ENCODE data around the gene PIK3CA.
"Not testable (repeated sequence)": the region's sequence is repeated elsewhere in the genome, so short reads cannot be mapped to it uniquely, and the experiment has no call there.

PIK3CA gene

DNA sequence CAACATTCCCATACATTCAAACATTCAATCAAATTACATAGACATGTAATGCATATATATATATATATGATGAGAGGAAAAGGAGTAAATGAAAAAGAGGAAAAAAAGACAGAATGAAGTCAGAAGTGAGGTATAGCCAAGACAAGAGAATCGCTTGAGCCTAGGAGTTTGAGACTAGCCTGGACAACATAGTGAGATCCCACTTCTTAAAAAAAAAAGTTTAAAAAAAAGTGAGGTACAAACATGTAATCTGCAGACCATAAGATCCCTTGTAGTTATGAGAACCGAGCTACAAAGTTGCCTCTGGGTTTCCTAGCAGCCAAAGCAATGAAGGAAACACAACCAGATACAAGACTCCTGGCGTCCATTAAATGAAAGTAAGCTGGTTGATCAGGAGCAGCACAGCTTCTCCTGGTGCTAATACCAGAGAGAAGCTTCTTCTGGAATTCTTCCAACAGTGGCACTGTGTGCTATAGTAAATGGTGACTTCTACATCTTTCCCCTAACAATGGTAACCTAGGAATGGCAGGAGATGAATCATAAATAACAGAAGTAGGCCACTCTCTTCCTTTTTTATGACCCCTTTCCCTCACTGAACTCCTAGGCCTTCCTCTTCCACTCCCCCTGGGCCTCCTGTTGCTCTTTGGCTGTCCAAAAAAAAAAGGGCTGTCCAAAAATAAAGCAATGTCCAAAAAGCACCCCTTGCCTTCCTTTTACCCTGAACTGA lies 99.3 kb downstream of the PIK3CA start:
- no peaks in the 10 kb centered on the region for H3K36me3 ChIP-seq (ENCODE audit: insufficient read depth, low read length)
- H3K9ac ChIP-seq (ENCODE audit: insufficient read length) = no peak overlapping the region
- no peak overlapping the region for H3K27ac ChIP-seq
- TF ChIP-seq POLR2AphosphoS5 (IDR thresholded peaks at IDR 0.05; ENCODE audit: borderline replicate concordance, low read depth, low read length) = no peak
- TF ChIP-seq EZH2 (IDR thresholded peaks at IDR 0.05) = no peak
- no peak for TF ChIP-seq FOXP2 (optimal IDR thresholded peaks at IDR 0.05; ENCODE audit: control extremely low read depth, extremely low read length, insufficient read depth)
- no peaks in the 10 kb centered on the region for H3K9me3 ChIP-seq (ENCODE audit: low read depth, low read length)
- no peak for DNase-seq (ENCODE audit: low read depth, low spot score)
- H3K4me3 ChIP-seq = no peak overlapping the region

DNA sequence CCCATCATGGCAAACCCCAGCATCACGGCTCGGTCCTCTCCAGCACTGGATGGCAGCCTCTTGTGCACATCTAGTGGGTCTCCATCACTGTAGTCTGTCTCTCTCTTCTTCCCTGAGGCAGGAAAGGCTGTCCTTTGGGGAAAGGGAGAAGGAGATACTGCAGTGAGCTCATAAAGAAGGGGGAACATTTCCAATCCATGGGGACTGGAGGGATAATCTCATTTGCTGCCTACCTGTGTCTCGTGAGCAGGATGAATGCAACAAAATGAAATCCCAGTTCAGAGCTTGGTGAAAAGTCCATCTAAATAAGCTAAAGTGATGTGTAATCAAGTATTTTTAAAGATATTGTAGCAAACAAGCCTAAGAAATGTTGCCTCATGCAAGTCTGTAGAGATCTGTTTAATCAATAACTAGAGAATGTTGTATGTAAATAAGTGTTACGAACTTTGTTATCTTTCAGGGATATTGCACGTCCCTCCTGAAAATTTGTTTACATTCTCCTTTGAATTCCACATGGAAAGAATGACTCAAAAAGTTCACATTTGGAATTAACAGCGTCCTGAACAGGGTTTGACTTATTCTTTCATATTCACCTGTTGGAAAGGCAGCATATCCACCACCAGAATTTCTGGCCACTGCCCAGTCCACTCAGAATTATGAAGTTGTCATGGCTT lies 102.8 kb downstream of the PIK3CA start, which contains the start of gene KCNMB3:
TSS of gene KCNMB3 (minus strand) at position 312 of the 674 bp plus-strand sequence. CDS start at position 188, 124 bp downstream.
- no peak within 1 kb of the TSS for H3K4me3 ChIP-seq
- TF ChIP-seq FOXP2 (optimal IDR thresholded peaks at IDR 0.05; ENCODE audit: control extremely low read depth, extremely low read length, insufficient read depth) (no peak), EZH2 (IDR thresholded peaks at IDR 0.05) (no peak), POLR2AphosphoS5 (IDR thresholded peaks at IDR 0.05; ENCODE audit: borderline replicate concordance, low read depth, low read length) (no peak)
- no peaks in the 10 kb centered on the region for H3K36me3 ChIP-seq (ENCODE audit: insufficient read depth, low read length)
- DNase-seq (ENCODE audit: low read depth, low spot score) = no peak
- no peak within 1 kb of the TSS for H3K27ac ChIP-seq
- H3K9ac ChIP-seq (ENCODE audit: insufficient read length) = no peak within 1 kb of the TSS
- H3K9me3 ChIP-seq (ENCODE audit: low read depth, low read length) = no peaks in the 10 kb centered on the region

- no peak overlapping the region for H3K4me3 ChIP-seq
- H3K9me3 ChIP-seq (ENCODE audit: low read depth, low read length) = no peaks in the 10 kb centered on the region
- DNase-seq (ENCODE audit: low read depth, low spot score) = no peak
- no peaks in the 10 kb centered on the region for H3K36me3 ChIP-seq (ENCODE audit: insufficient read depth, low read length)
- H3K27ac ChIP-seq = no peak overlapping the region
- TF ChIP-seq FOXP2 (optimal IDR thresholded peaks at IDR 0.05; ENCODE audit: control extremely low read depth, extremely low read length, insufficient read depth) (no peak), EZH2 (IDR thresholded peaks at IDR 0.05) (no peak)
- no peak overlapping the region for H3K9ac ChIP-seq (ENCODE audit: insufficient read length)
Observed at GRCh38 chr3:179256813-179257212, 108.7 kb downstream of the PIK3CA start.

DNA sequence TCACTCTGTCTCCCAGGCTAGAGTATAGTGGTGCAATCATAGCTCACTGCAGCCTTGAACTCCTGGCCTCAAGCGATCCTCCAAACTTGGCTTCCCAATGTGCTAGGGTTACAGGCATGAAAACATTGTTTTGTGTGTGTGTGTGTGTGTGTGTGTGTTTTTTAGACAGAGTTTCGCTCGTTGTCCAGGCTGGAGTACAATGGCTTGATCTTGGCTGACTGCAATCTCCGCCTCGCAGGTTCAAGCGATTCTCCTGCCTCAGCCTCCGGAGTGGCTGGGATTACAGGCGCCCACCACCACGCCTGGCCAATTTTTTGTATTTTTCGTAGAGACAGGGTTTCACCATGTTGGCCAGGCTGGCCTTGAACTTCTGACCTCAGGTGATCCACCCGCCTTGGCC lies 109.6 kb downstream of the PIK3CA start:
- not testable (repeated sequence) for H3K9me3 ChIP-seq (ENCODE audit: low read depth, low read length); H3K9ac ChIP-seq (ENCODE audit: insufficient read length); H3K36me3 ChIP-seq (ENCODE audit: insufficient read depth, low read length); DNase-seq (ENCODE audit: low read depth, low spot score); H3K4me3 ChIP-seq; H3K27ac ChIP-seq

DNA sequence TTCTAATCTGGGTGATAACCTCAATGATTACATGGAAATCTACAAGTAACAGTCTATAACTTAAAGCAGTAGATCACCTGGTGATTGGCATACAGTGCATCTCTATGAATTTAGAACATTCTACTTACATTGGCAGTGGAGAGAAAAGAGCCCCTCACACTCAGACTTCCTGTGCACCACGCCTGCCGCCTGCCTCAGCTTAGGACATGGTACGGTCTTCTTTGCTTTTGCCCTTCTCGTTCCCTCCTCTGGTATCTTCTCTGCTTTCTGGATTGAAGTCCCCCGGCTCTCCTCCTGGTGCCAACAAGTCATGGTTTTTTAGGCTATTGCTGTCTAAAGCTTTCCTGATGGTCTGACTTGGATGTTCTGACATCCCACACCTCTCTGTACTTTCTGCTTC lies 110.7 kb downstream of the PIK3CA start:
- H3K4me3 ChIP-seq = no peak overlapping the region
- TF ChIP-seq POLR2AphosphoS5 (IDR thresholded peaks at IDR 0.05; ENCODE audit: borderline replicate concordance, low read depth, low read length) (no peak), EZH2 (IDR thresholded peaks at IDR 0.05) (no peak), FOXP2 (optimal IDR thresholded peaks at IDR 0.05; ENCODE audit: control extremely low read depth, extremely low read length, insufficient read depth) (no peak)
- no peak for DNase-seq (ENCODE audit: low read depth, low spot score)
- no peaks in the 10 kb centered on the region for H3K9me3 ChIP-seq (ENCODE audit: low read depth, low read length)
- H3K9ac ChIP-seq (ENCODE audit: insufficient read length) = no peak overlapping the region
- no peaks in the 10 kb centered on the region for H3K36me3 ChIP-seq (ENCODE audit: insufficient read depth, low read length)
- H3K27ac ChIP-seq = no peak overlapping the region

- H3K4me3 ChIP-seq; DNase-seq (ENCODE audit: low read depth, low spot score); H3K36me3 ChIP-seq (ENCODE audit: insufficient read depth, low read length); H3K27ac ChIP-seq; H3K9ac ChIP-seq (ENCODE audit: insufficient read length); H3K9me3 ChIP-seq (ENCODE audit: low read depth, low read length): not testable (repeated sequence)
Observed at GRCh38 chr3:179259959-179260756, 112.0 kb downstream of the PIK3CA start.

- Histone ChIP-seq H3K9me3 (ENCODE audit: low read depth, low read length) (no peaks in the 10 kb centered on the region), H3K9ac (ENCODE audit: insufficient read length) (no peak overlapping the region), H3K36me3 (ENCODE audit: insufficient read depth, low read length) (no peaks in the 10 kb centered on the region), H3K27ac (no peak overlapping the region), H3K4me3 (no peak overlapping the region)
- TF ChIP-seq POLR2AphosphoS5 (IDR thresholded peaks at IDR 0.05; ENCODE audit: borderline replicate concordance, low read depth, low read length) = no peak
- TF ChIP-seq FOXP2 (optimal IDR thresholded peaks at IDR 0.05; ENCODE audit: control extremely low read depth, extremely low read length, insufficient read depth) = no peak
- TF ChIP-seq EZH2 (IDR thresholded peaks at IDR 0.05) = no peak
- DNase-seq (ENCODE audit: low read depth, low spot score) = no peak
Observed at GRCh38 chr3:179260949-179261765, 113.0 kb downstream of the PIK3CA start.

- TF ChIP-seq FOXP2 (optimal IDR thresholded peaks at IDR 0.05; ENCODE audit: control extremely low read depth, extremely low read length, insufficient read depth) (no peak), POLR2AphosphoS5 (IDR thresholded peaks at IDR 0.05; ENCODE audit: borderline replicate concordance, low read depth, low read length) (no peak), EZH2 (IDR thresholded peaks at IDR 0.05) (no peak)
- Histone ChIP-seq H3K27ac (no peak overlapping the region), H3K9me3 (ENCODE audit: low read depth, low read length) (no peaks in the 10 kb centered on the region), H3K4me3 (no peak overlapping the region), H3K9ac (ENCODE audit: insufficient read length) (no peak overlapping the region), H3K36me3 (ENCODE audit: insufficient read depth, low read length) (no peaks in the 10 kb centered on the region)
- no peak for DNase-seq (ENCODE audit: low read depth, low spot score)
Observed at GRCh38 chr3:179263134-179263533, 115.0 kb downstream of the PIK3CA start.
